Subcutaneous adipose tissue (tissue), 4 donors: Measurements from ENCODE around the gene TCP10L. TPM values are rescaled to one million over a fixed set of nuclear protein-coding genes. Genes with fewer than 3 reads are reported as not detected.

Experiments used
- CTCF ChIP-seq: fragments of 450-650 bp; IDR thresholded peaks from one replicate; pipeline ENCODE4 v1.5.1; 2016; ENCODE audit warnings: low read depth, mild to moderate bottlenecking, control low read depth, antibody characterized with exemption, moderate library complexity
- total RNA-seq, 4 donors: library from RNA; depleted of rRNA; stranded (reverse); fragments of >200 nt; gene quantifications; one replicate each; pipeline ENCODE4 v1.1.0, GENCODE V29; 2016

Gene TCP10L, protein sequence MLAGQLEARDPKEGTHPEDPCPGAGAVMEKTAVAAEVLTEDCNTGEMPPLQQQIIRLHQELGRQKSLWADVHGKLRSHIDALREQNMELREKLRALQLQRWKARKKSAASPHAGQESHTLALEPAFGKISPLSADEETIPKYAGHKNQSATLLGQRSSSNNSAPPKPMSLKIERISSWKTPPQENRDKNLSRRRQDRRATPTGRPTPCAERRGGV
- total RNA-seq, result not detected

DNA sequence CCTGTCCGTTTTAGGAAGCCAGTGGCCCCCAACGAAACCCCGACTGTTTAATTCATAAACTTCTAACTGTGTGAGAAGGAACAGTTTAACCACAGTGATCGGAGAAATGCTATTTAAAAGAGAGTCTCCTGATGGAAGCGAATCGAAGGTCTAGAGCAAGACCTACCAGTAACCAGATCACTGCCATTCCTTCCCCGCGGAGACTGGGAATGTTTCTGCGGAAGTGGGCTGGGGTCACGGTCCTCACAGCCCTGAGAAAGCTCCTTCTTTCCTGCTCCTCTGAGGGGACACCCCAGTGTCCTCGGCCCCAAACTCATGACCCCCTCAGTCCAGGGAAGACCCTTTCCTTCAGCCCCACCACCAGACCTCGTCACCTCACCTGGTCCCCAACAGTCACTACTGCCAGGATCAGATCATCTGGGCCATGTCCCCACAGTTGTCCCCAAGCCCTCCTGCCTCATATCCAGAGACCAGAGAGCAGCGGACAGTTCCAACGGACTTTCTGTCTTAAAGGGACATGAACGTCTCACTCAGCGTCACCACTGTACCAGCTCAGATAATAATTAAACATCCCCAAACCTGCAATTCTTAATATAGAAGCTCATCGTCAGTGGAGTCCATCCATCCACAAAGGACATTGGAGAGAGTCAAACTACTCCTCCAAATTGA is at the start of gene TCP10L:
TSS of gene TCP10L (minus strand) at position 482 of the 669 bp plus-strand sequence. CDS start 1,219 bp downstream, outside the sequence.
- TF ChIP-seq CTCF, result no peak

- no peak for TF ChIP-seq CTCF
Observed at GRCh38 chr21:32626621-32627196, 41.4 kb upstream of the TCP10L start.

DNA sequence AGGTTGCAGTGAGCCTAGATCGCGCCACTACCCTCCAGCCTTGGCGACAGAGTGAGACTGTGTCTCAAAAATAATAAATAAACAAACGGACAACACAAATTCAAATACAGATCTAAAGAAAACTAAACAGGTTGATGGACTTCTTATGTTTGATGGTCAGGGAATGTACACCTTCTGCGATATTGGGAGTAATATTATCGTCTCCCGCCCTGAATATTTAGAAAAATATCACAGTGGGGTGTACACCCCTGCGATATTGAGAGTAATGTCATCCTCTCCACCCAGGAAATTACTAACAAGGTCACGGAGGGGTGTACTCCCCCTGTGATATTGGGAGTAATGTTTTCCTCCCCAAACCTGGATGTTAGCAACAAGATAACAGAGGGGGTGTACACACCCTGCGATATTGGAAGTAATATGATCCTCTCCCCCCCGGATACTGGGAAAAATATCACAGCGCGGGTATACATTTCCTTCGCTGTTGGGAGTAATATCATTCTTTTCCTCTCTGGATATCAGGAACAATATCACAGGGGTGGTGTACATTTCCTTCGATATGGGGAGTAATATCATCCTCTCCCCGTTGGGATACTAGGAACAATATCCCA is 28.2 kb upstream of the TCP10L start:
- TF ChIP-seq CTCF, result no peak

DNA sequence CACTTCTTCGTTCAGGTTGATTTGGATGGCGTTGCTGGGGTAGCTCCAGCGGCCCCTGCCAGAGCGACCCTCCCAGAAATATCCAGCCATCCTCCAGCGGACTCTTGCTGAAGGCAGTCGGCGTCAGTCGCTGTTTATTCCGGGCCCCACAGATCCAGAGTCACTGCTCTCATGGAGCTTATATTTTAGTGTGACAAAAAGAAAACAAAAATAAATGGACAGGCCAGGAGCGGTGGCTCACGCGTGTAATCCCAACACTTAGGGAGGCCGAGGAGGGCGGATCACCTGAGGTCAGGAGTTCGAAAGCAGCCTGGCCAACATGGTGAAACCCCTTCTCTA is 27.6 kb upstream of the TCP10L start:
- TF ChIP-seq CTCF, result no peak

DNA sequence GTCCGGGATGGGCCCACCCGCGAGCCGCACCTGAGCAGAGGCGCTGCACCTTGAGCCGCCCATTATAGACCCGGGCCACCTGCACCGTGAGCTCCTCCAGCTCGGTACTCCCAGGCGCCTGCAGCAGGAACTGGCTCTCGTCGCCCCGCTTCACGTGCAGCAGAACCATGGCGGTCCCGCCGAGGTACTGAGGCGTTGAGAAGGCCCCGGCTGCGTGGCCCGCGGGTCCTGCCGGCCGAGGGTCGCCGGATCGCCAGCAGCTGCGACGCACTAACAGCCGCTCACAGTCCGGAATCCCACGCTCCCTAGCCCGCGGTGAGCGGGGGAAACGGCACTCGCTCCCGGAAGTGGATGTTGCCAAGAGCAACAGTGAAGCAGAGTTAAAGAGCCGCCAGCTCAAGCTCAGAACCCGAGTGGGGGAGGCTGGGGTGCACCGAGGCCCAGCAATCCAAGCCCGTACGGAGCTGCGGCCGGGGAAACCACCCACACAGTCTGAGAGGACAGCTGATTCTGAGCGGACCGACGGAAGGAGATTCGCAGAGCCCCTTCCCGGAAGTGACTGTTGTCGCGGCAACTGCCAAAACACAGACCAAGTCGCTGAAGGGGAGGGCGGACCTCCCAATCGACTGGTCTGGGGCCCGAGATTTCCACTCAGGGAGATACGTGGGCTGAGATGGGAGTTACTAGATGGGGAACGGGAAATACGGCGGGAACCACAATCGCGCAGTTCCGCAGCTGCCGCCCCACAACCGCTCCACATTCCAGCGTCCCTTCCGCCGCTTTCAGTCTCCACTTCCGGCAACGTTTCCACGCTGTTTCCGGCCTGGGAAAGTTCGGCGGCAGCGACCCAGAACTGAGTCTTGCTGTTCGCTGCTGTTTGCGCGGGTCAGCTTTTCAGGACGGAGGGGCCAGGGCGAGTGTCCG is 27.0 kb upstream of the TCP10L start, which contains the start of gene CFAP298:
TSS of gene CFAP298 (minus strand) at position 303 of the 924 bp plus-strand sequence. CDS start at position 169, 134 bp downstream.
- no peak for TF ChIP-seq CTCF

- no peak for TF ChIP-seq CTCF
Observed at GRCh38 chr21:32611471-32611997, 26.2 kb upstream of the TCP10L start.
